GM18511 (cell line): ENCODE measurements around the gene DIP2C.

Experiments
- ATAC-seq: cut with Tn5 transposase; IDR thresholded peaks from one replicate; pipeline ENCODE4 v1.9.1; 2021; ENCODE audit warnings: mild to moderate bottlenecking, moderate library complexity; ENCODE audit not compliant: unreplicated experiment

The DIP2C gene

DNA sequence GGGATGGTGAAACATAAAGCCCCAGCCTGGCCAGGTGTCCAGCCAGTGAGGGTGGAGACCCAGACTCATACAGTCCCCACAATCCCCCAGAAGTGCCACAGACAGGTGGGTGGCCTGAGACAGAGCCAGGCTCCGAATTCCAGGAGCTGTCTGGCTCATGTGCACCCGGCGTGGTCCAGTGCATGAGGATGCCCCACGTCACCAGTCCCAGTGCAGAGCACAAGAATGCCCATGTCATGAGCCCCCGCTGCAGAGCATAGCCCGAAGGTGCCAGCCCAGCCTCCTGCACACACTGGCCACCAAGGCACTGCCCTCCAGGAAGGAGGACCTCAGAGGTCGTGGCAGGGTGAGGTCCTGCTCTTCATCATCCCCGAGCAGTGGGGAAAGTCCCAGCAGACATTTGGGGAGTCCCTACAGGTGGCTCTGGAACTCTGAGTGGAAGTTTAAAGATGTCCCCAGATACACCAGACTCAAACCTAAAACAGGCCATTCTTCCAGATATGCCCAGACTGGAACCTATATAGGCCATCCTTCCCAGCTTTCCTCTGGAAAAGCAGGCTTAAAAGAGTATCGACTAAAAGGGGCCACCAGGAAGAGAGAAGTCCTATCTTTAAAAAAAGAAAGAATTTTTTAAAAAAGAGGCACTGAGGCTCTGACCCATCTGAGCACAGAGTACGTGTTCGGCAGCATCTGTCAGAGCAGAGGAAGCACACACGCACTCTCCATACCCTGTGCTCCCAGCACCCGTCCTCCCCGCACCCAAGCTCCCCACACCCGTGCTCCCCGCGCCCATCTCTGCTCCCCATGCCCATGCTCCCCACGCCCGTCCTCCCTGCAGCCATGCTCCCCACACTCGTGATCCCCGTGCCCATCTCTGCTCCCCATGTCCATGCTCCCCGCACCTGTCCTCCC lies 11.5 kb downstream of the DIP2C start:
- ATAC-seq = no peak

DNA sequence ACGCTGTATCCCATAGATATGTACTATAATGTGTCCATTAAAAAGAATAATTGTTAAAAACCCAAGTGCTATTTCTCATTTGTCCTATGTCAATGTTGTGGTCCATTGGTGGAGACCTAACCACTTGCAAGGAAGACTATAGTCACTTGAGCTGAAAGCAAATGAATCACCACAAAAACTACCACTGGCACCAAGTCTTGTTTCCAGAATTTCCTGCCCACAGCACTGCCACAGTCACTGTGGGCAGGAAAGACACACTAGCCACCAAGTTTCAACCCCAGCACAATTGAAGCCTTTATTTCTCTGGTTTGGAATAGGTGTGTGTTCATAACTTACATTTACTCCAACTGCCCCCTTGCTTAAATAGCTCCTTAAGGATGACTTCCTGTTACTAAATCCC lies 12.4 kb downstream of the DIP2C start:
- no peak for ATAC-seq

GRCh38 chr10:676178-676577 lies 13.3 kb downstream of the DIP2C start:
- no peak for ATAC-seq

DNA sequence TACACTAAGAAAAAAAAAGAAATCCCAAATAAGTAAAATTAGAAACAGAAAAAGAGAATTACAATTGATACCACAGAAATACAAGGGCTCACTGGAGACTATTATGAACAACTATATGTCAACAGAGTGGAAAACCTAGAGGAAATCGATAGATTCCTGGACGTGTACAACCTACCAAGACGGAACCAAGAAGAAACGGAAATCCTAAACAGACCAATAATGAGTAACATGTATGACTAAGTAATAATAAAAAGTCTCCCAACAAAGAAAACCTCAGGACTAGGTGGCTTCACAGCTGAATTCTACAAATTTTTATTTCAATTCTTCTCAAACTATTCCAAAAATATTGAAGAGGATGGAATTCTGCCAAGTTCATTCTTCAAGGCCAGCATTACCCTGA lies 13.9 kb downstream of the DIP2C start:
- ATAC-seq = no peak

GRCh38 chr10:673492-673891 lies 16.0 kb downstream of the DIP2C start:
- ATAC-seq = no peak

DNA sequence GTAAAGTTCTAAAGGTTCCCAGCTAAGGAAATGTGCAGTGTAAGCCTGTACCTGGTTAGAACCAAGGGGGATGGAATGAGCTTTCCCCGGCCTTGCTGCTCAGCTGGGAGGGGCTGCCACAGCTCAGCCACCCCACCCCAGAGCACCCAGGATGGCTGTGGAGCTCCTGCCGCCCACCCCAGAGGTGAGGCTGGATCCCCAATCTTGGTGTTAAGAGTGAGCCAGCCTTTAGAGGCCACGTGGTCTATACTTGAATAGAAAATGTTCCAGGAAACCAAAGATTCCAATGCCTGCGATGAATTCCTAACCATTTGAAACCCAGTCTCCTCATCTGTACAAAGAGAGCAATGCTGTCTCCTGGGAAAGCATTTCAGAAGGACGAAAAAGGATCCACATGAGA lies 16.5 kb downstream of the DIP2C start:
- ATAC-seq = no peak

GRCh38 chr10:672203-672602 lies 17.3 kb downstream of the DIP2C start:
- no peak for ATAC-seq

GRCh38 chr10:670990-671389 lies 18.5 kb downstream of the DIP2C start:
- ATAC-seq = no peak

GRCh38 chr10:670038-670437 lies 19.4 kb downstream of the DIP2C start:
- no peak for ATAC-seq

GRCh38 chr10:668786-669485 lies 20.5 kb downstream of the DIP2C start:
- ATAC-seq = no peak

GRCh38 chr10:667602-668143 lies 21.8 kb downstream of the DIP2C start:
- ATAC-seq = no peak

DNA sequence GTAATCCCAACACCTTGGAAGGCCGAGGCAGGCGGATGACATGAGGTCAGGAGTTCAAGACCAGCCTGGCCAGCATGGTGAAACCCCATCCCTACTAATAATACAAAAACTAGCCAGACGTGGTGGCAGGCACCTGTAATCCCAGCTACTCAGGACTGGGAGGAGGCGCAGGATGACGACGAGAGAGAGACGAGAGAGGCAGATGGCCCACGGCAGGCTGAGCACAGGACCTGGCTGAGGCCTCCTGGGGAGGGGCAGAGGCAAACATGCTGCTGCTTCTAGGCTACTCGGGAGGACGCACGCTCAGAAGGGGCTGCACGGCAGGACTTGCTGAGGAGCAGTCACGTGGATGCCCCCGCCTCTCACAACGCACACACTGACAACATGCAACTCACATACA lies 22.4 kb downstream of the DIP2C start:
- no peak for ATAC-seq

DNA sequence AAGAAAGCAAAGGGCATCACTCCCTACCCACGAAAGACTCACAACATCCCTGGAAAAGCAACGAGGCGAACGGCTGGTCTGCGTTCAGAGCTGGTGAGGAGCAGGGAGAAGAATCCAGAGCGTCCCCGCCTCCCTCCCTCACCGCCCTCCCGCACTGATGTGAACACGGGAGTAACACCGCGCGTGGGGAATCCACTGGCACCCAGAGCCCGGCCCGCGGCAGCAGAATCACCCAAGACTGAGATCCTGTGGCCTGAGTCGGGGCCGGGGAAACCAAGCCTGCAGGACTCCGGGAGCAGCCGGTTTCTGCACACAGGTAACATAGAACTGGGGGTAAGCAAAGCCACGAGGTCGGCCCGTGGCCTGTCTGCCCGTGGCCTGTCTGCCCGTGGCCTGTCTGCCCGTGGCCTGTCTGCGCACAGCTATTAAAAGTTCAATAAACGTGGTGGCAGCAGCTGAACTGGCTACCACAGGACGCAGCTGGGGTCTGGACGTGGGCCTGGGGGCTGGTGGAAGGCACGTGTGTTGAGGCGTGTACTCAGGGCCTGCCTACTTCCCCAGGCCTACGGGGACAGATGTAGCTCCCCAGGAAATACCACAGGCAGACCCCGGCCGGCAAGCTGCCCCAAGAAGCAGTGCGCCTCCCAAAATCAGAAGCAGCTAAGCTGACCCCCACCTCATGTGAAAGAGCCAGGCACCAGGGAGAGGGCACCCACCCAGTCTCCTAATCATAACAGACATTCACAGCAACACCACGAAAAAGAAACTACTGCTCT lies 23.0 kb downstream of the DIP2C start:
- ATAC-seq = no peak

DNA sequence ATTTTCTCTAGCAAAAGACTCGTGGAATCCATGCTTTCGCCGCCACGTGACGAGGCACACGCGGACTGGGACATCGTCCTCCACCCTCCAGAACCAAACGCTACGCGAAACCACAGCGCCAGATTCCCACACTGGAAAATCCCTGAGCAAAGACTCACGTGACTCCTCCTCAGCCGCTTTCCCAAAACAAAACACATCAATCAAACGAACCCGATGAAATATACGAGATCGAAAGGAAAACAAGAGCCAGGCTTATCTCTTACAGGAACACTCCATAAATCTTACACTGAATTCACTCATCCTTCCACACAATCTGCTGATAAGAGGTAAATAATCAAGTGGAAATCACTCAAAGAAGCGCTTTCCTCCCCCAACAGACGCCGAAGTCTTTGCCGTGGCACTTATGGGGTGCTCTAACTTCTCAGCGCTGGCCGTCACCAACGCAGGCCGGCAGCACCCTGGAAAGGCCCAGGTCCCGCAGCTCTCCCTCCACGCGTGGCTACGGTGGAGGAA lies 23.8 kb downstream of the DIP2C start:
- no peak for ATAC-seq

- ATAC-seq = no peak
Measured at GRCh38 chr10:664893-665292, 24.6 kb downstream of the DIP2C start.

DNA sequence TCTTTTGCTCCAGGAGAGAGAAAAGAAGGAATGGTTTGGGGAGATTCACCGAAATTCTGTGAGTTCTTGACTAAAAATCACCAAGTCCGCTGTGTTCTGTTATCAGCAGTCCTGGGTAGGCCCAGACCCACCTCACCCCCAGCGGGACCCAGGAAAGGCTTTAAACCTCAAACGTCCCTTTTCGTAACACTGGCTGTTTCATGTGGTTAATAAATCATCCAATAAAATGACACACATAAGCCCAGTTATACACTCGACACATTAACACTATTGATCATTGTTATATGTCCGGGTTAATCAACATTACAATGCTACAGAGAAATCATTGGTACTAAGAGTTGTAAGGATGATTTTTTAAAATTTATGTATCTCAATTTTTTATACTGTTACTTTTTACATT lies 25.2 kb downstream of the DIP2C start:
- ATAC-seq = no peak

- ATAC-seq = no peak
Measured at GRCh38 chr10:663831-664251, 25.6 kb downstream of the DIP2C start.

GRCh38 chr10:663466-663751 lies 26.1 kb downstream of the DIP2C start:
- no peak for ATAC-seq

DNA sequence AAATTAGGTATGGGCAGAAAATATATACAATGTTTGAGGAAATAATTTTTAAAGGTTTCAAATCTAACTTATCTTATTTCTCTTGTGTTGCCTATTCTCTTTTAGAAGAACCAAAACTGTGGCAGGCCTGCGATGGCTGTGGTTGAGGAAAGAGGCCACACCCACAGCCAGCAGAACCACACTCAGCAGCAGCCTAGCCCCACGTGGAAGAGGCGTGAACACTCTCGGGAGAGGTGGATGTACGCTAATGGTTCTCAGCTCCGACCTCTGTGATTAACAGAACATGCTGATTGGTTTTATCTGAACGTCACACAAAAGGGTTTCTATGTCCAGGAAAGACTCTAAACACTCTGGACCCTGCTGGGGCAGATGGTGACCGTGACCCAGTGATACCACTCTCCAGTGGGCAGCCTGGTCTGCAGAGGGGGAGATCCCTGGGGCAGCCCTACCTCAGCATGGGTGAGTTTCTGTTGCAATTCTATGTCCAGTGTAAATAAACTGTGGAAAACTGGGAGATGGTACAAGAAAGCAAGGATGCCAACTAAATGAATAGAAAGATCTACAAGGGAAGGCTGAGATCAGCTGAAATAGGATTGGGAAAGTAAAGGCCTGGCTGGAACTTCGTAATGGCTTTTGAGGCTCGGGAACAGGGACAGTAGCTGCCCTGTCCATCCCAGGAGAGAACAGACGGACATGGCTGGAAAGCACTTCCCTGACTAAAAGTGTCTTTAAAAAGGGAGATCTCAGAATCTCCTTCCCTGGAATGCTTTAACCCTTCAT lies 26.6 kb downstream of the DIP2C start:
- no peak for ATAC-seq

- ATAC-seq = no peak
Measured at GRCh38 chr10:662223-662605, 27.3 kb downstream of the DIP2C start.
